Endodermal cell (in vitro differentiated cells): ENCODE measurements around the gene SLIT3. TPM values are rescaled to one million over a fixed set of nuclear protein-coding genes. Genes with fewer than 3 reads are reported as not detected.

Experiments
- DNase-seq: peaks from one replicate; pipeline ENCODE4 v3.0.0-alpha.2; 2017
- H3K27ac ChIP-seq: 2 replicates; pipeline ENCODE4 v1.5.1; 2013; ENCODE audit warnings: mild to moderate bottlenecking, low read depth, low read length, moderate library complexity
- H3K27me3 ChIP-seq: 2 replicates; pipeline ENCODE4 v1.6.1; 2013; ENCODE audit warnings: mild to moderate bottlenecking, low read length, moderate library complexity; ENCODE audit not compliant: insufficient read depth, control insufficient read depth, poor library complexity, severe bottlenecking
- H3K36me3 ChIP-seq: 2 replicates; pipeline ENCODE4 v1.7.0; 2013; ENCODE audit warnings: mild to moderate bottlenecking, low read length, moderate library complexity; ENCODE audit not compliant: control insufficient read depth, insufficient read depth
- H3K4me1 ChIP-seq: one replicate; pipeline ENCODE4 v1.7.0; 2013; ENCODE audit warnings: low read length; ENCODE audit not compliant: control insufficient read depth, insufficient read depth
- H3K4me3 ChIP-seq: 2 replicates; pipeline ENCODE4 v1.5.1; 2013; ENCODE audit warnings: mild to moderate bottlenecking, low read length, moderate library complexity
- H3K9ac ChIP-seq: 2 replicates; pipeline ENCODE4 v1.6.1; 2013; ENCODE audit warnings: mild to moderate bottlenecking, low read length, moderate library complexity; ENCODE audit not compliant: poor library complexity, severe bottlenecking; ENCODE audit errors: extremely low read depth
- H3K9me3 ChIP-seq: 2 replicates; pipeline ENCODE4 v1.6.1; 2013; ENCODE audit warnings: mild to moderate bottlenecking, low read length, moderate library complexity; ENCODE audit not compliant: control insufficient read depth
- H3K27ac Mint-ChIP-seq: 2 replicates; pipeline ENCODE4 v1.8.0; 2020; ENCODE audit warnings: mixed read lengths
- H3K27me3 Mint-ChIP-seq: 2 replicates; pipeline ENCODE4 v1.8.0; 2021; ENCODE audit warnings: mild to moderate bottlenecking, mixed read lengths; ENCODE audit not compliant: insufficient read depth
- H3K36me3 Mint-ChIP-seq: 2 replicates; pipeline ENCODE4 v1.8.0; 2020; ENCODE audit warnings: low read depth, mixed read lengths
- H3K4me1 Mint-ChIP-seq: 2 replicates; pipeline ENCODE4 v1.8.0; 2020; ENCODE audit warnings: mixed read lengths
- H3K4me3 Mint-ChIP-seq: 2 replicates; pipeline ENCODE4 v1.8.0; 2020; ENCODE audit warnings: mild to moderate bottlenecking, moderate library complexity, mixed read lengths
- H3K9me3 Mint-ChIP-seq: 2 replicates; pipeline ENCODE4 v1.8.0; 2020; ENCODE audit warnings: mild to moderate bottlenecking, mixed read lengths
- WGBS, 2 experiments: methylation state at CpG; one replicate each; pipeline versions ENCODE4 v1.1.5 to v1.1.7; 2013; ENCODE audit warnings: missing lambda C conversion rate in 2 of 2, mixed read lengths in 1 of 2; ENCODE audit not compliant: insufficient coverage in 1 of 2, insufficient read length in 1 of 2; 5-methylcytosine and 5-hydroxymethylcytosine counted together
- total RNA-seq, 2 donors: library from RNA; stranded (reverse); fragmentation: NEBNext Ultra II Directional in 1 of 2; extraction: Animal tissue kit (Norgen Biotek cat#: 25700) in 1 of 2; gene quantifications; 2 replicates in 1 of 2; 3 replicates in 1 of 2; pipeline ENCODE4 v1.2.1, GENCODE V29; 2021
- TF ChIP-seq, protein P1 (sequence below): fragments of 200-600 bp; sonication (generic); conservative IDR thresholded peaks from 2 replicates; pipeline ENCODE4 v1.5.0; 2021; ENCODE audit warnings: antibody characterized with exemption, mild to moderate bottlenecking

The SLIT3 gene
- total RNA-seq, 2 donors from 2014 or later: 2.5 to 3.4 TPM

DNA sequence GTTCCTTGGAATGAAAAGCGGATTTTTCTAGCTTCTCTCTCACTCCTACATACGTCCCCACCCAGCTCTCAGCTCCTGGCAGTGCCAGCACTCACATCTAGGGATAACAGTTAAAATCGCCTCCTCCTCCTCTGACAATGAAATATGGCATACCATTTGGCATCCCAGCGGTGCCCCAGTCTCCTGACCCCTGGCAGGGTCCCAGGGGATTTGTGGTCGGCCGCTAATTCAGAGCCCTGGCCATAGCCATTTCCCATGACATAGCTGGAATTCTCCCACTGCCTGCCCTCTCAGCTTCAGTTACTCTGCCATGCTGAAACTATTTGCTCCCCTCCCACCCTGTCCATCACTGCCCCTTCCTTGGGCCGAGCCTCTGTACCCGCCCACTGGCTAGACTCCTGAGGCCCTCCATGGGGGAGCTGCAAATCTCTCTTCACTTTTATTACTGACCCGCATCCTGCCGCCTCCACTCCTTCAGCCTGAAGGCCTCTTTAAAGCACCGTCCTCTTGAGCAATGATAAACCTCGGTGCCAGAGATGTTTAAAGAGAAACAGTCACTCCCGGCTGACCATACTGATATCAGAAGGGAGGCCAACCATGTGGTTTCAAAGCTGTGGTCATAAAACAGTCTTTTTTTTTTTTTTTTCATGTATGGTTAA lies 139.8 kb downstream of the SLIT3 start:
- Mint-ChIP-seq H3K27ac (no peak overlapping the region), H3K27me3 (no peaks in the 10 kb centered on the region), H3K4me1 (peaks cover 29% of the 10 kb centered on the region), H3K36me3 (peaks cover 5% of the 10 kb centered on the region), H3K9me3 (peaks cover 32% of the 10 kb centered on the region), H3K4me3 (no peak overlapping the region)
- H3K27me3 ChIP-seq: no peaks in the 10 kb centered on the region
- no peak overlapping the region for H3K9ac ChIP-seq
- TF ChIP-seq, protein P1, sequence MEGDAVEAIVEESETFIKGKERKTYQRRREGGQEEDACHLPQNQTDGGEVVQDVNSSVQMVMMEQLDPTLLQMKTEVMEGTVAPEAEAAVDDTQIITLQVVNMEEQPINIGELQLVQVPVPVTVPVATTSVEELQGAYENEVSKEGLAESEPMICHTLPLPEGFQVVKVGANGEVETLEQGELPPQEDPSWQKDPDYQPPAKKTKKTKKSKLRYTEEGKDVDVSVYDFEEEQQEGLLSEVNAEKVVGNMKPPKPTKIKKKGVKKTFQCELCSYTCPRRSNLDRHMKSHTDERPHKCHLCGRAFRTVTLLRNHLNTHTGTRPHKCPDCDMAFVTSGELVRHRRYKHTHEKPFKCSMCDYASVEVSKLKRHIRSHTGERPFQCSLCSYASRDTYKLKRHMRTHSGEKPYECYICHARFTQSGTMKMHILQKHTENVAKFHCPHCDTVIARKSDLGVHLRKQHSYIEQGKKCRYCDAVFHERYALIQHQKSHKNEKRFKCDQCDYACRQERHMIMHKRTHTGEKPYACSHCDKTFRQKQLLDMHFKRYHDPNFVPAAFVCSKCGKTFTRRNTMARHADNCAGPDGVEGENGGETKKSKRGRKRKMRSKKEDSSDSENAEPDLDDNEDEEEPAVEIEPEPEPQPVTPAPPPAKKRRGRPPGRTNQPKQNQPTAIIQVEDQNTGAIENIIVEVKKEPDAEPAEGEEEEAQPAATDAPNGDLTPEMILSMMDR: no peak
- no peak overlapping the region for H3K4me3 ChIP-seq
- WGBS, 2 experiments: 53 to 82% methylated on average over 13 of the region's 13 CpGs
- H3K9me3 ChIP-seq: peaks cover 34% of the 10 kb centered on the region
- peak; percentile 74 for DNase-seq
- H3K4me1 ChIP-seq: peaks cover 7% of the 10 kb centered on the region
- H3K36me3 ChIP-seq: no peaks in the 10 kb centered on the region
- peak overlapping the region; percentile 78 for H3K27ac ChIP-seq

DNA sequence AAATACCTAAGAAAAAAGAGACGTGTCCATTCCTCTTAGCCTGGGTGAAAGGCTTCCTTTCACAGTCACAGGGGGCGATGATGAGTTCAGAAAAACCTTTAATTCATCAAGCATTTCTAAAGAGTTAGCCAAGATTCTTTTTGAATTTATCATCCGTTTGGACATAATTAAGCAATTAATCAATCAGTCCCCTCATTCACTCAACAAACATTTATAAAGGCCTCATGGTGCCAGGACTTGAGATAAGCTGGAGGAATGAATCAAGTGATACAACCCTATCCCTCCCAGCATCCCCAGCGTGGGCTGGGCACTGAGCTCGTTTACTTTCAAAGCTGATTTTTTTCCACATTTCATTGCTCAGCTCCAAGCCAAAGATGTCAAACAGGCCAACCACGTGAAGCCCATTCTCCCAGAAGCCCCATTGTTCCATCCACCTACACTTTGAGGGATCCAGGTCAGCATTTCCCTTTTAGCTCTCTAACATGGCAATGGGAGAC lies 140.5 kb downstream of the SLIT3 start:
- H3K4me1 Mint-ChIP-seq: peaks cover 23% of the 10 kb centered on the region
- Histone ChIP-seq H3K27me3 (no peaks in the 10 kb centered on the region), H3K27ac (peak overlapping the region; percentile 78), H3K4me1 (peaks cover 7% of the 10 kb centered on the region), H3K36me3 (no peaks in the 10 kb centered on the region), H3K4me3 (no peak overlapping the region), H3K9me3 (peaks cover 34% of the 10 kb centered on the region), H3K9ac (no peak overlapping the region)
- no peak overlapping the region for H3K27ac Mint-ChIP-seq
- peaks cover 5% of the 10 kb centered on the region for H3K36me3 Mint-ChIP-seq
- H3K27me3 Mint-ChIP-seq: peaks cover 2% of the 10 kb centered on the region
- peaks cover 32% of the 10 kb centered on the region for H3K9me3 Mint-ChIP-seq
- TF ChIP-seq, protein P1: peak; percentile 68
- H3K4me3 Mint-ChIP-seq: no peak overlapping the region
- WGBS, 2 experiments: 86 to 88% methylated on average over 3 to 6 of the region's 6 CpGs
- DNase-seq: no peak

DNA sequence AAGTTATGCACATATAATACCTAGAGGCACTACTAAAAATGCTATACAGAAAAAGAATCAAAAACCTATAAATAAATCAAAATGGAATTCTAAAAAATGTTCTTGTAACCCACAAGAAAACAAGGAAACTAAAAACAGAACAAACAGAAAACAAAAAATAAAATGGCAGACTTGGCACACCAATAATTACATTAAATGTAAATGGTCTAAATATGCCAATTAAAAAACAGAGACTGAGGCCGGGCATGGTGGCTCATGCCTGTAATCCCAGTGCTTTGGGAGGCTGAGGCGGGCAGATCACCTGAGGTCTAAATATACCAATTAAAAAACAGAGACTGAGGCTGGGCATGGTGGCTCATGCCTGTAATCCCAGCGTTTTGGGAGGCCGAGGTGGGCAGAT lies 142.2 kb downstream of the SLIT3 start:
- H3K9ac ChIP-seq: no peak overlapping the region
- Mint-ChIP-seq H3K27me3 (peaks cover 7% of the 10 kb centered on the region), H3K27ac (no peak overlapping the region), H3K4me3 (no peak overlapping the region), H3K4me1 (peaks cover 8% of the 10 kb centered on the region), H3K36me3 (peaks cover 5% of the 10 kb centered on the region), H3K9me3 (peaks cover 32% of the 10 kb centered on the region)
- TF ChIP-seq, protein P1: no peak
- no peak for DNase-seq
- no peak overlapping the region for H3K4me3 ChIP-seq
- no peak overlapping the region for H3K27ac ChIP-seq
- H3K9me3 ChIP-seq: peaks cover 34% of the 10 kb centered on the region
- H3K36me3 ChIP-seq: no peaks in the 10 kb centered on the region
- WGBS, 2 experiments: 67 to 85% methylated on average over 2 to 4 of the region's 4 CpGs
- H3K4me1 ChIP-seq: peaks cover 4% of the 10 kb centered on the region
- H3K27me3 ChIP-seq: no peaks in the 10 kb centered on the region
